K562 (cell line): ENCODE results near the gene ABCA3.

Experiments
- EZH2 ChIP-seq: IDR thresholded peaks from 2 replicates; pipeline ENCODE4 v1.6.1; 2012; ENCODE audit warnings: low read depth, mild to moderate bottlenecking, inconsistent platforms, low read length, borderline replicate concordance
- GTF2F1 ChIP-seq: IDR thresholded peaks from 2 replicates; pipeline ENCODE4 v1.6.1; 2011; ENCODE audit warnings: low read depth, low read length, improper control_type of control experiment
- HDGF ChIP-seq: fragments of 450-650 bp; IDR thresholded peaks from 2 replicates; pipeline ENCODE4 v1.6.1; 2016
- SETDB1 ChIP-seq: IDR thresholded peaks from one replicate; pipeline ENCODE4 v1.6.1; 2012; ENCODE audit warnings: low read length, control low read depth, inconsistent platforms
- SMC3 ChIP-seq: conservative IDR thresholded peaks from 2 replicates; pipeline ENCODE4 v1.6.1; 2011; ENCODE audit warnings: low read depth, low read length, improper control_type of control experiment; ENCODE audit not compliant: insufficient read depth

DNA sequence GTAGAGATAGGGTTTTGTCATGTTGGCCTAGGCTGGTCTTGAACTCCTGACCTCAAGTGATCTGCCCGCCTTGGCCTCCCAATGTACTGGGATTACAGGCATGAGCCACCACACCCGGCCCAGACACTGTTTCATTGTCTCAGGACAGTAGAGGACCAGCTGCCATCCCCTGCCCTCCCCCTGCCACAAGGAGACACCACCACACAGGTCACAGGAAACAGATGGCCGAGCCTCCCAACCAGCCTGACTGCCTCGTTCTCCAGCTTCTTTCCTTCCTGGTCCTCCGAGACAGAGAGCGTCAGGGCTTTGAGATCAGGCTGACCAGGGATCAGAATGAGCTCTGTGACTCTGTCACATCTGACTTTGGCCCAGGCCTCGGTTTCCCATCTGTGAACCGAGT lies 51.8 kb downstream of the ABCA3 start:
- TF ChIP-seq SETDB1, result no peak
- TF ChIP-seq HDGF, result no peak
- TF ChIP-seq EZH2, result no peak
- no peak for TF ChIP-seq SMC3
- no peak for TF ChIP-seq GTF2F1
